Measurements from ENCODE around the gene OXSR1.
"Not testable (repeated sequence)": the region's sequence is repeated elsewhere in the genome, so short reads cannot be mapped to it uniquely, and the experiment has no call there.

The OXSR1 gene

DNA sequence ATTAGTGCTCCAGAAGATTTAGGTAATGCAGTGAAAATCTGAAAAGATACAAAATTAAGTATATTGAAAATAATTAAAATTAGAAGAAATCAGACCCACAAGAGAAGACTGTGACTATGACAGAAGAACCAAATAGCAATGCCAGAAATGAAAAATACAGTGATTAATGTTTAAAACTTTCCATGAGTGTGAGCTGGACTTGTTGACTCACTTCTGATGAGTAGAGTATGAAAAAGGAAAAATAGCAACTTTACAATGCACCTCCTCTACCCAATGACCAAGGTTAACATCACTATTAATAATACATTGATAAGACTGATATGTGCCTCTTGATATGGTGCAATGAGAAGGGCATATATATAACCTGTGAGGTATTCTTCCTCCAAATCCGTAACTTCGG lies 60.9 kb downstream of the OXSR1 start:
- no peak for DNase-seq (ENCODE audit: low read depth)

DNA sequence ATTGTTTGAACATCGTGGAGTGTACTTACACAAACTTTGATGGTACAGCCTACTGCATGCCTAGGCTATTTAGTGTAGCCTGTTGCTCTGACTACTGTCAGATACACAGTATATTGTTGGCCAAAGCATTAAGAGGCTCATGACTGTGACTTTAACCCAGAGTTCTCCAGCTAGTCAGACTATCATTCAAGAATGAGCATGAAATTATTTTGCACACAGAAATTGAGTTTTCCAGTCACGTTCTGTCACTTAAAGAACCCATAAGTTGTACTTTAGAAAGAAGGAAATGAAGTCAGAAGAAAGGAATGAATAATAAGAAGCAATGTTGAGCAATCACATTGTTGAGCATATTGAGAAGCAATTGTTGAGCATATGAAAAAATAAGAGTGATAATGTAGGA lies 62.7 kb downstream of the OXSR1 start:
- DNase-seq (ENCODE audit: low read depth), result no peak

DNA sequence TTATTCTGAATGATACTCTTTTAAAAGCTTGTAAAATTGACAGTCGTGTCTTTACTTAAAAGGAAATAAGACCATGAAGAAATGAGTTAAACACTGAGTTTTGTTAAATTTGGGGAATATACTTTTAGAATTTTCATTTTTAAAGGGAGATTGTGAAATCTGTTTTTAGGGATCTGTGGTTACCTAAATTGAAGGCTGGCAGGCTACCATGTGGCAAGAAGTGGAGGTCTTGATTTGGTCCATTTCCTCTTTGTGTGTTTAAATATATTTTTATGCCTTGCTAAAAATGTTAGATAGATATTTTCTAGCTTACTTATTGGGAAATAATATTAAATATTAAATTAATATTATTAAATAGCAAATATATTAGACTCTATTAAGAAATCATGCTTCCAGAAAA lies 63.7 kb downstream of the OXSR1 start:
- no peak for DNase-seq (ENCODE audit: low read depth)

DNA sequence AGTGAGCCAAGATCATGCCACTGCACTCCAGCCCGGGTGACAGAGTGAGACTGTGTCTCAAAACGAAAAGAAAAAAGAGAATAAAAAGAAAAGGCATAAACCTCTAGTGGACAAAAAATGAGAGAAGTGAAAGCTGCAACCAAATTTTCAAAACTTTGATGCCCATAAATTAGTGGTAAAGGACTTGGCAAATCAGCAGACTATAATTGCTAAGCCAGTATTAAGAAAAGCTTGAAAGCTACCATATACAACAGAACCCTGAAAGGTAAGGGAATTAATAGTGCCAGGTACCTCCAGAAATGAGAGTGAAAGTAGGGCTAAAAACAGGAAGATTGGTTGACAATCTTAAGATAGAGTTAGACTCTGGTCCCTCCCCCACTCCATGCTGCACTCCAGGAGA lies 67.4 kb downstream of the OXSR1 start:
- DNase-seq (ENCODE audit: low read depth), result no peak

DNA sequence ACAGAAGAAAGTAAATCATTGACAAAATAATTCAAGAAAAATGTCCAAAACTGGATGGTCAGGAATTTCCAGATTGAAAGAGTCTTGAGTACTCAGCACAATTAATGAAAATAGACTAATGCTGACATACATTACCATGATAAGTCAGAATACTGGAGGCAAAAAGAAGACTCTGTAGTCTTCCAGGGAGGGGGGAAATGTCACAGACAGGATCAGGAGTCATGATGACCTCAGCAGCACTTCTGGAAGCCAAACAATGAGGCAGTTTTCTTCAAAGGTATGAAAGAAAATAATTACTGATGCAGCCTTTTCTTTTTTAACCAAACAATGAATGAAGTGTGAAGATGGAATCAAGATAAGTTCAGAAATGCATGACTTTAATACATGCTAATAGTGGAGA lies 70.1 kb downstream of the OXSR1 start:
- DNase-seq (ENCODE audit: low read depth), result no peak

DNA sequence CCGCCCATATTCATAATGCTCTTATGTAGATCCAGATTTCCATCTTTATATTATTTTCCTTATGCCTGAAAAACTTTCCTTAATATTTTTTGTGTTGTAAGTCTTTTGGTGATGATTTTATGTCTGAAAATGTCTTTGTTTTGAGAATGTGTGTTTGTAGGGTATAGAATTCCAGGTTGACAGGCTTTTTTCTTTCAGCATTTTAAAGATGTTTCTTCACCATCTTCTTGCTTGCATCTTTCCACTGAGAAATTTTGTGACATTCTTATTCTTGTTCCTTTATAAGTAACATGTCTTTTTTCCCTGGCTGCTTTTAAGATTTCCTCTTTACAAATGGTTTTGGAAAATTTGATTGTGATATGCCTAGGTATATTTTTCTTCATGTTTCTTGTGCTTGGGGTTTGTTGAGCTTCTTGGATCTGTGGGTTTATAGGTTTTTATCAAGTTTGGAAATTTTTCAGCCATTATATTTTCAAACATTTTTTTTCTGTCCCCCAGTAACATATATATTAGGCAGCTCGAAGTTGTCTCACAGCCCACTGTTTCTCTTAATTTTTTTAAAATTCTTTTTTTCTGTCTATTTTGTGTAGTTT lies 73.2 kb downstream of the OXSR1 start:
- DNase-seq (ENCODE audit: low read depth), result no peak

DNA sequence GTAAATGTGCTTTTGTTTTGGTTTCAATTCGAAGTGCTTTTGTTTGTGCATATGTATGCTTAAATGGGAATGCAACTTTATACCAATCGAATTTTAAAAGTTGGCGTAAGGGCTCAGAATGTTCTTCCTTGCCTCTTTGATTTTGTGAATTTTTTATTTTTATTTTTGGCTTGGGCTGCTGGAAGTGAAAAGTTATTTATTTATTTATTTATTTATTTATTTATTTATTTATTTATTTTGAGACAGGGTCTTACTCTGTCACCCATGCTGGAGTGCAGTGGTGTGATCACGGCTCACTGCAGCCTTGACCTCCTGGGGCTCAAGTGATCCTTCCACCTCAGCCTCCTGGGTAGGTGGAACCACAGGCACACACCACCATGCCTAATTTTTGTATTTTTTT lies 77.5 kb downstream of the OXSR1 start:
- DNase-seq (ENCODE audit: low read depth), result not testable (repeated sequence)

DNA sequence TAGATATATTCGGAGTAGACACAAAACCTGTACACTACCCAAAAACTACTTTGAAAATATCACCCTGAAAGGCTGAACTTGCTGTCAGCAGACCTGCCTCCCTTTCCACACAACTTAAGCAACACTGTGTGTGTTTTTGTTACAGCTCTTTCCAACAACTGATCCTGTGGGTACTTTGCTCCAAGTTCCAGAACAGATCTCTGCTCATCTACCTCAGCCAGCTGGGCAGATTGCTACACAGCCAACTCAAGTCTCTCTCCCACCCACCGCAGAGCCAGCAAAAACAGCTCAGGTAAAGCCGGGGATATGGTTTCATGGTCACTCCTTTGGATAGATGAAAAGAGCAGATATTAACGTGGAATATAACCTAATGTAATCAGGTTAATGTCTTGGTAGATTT lies 80.6 kb downstream of the OXSR1 start:
- no peak for DNase-seq (ENCODE audit: low read depth)

DNA sequence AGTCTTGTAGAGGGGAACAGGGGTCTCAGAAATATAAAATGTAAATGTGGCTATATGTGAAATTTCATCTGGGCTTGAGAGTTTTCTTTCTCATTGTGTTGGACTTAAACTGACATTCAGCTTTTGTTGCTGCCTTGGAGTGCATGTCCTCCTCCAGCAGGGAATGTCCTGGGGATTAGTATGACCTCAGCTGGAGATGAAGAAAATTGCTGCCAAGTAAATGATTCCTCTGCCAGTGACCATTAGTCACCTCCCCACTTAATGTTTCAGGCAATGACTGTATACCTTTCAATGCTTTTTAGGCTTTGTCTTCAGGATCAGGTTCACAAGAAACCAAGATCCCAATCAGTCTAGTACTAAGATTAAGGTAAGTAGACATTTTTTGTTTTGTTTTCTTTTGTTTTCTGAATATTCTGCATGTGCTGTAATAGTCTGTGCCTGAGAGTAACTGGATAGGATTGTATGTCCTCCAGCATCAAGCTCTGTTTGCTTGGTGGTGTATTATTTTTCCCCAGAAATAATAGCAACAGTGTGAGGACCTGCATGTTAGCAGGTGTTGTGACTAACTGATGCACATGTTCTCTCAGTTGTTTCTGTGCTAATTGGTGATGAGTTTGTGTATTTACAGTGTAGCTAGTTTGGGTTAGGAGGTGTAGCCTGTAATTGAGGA lies 82.2 kb downstream of the OXSR1 start:
- no peak for DNase-seq (ENCODE audit: low read depth)

DNA sequence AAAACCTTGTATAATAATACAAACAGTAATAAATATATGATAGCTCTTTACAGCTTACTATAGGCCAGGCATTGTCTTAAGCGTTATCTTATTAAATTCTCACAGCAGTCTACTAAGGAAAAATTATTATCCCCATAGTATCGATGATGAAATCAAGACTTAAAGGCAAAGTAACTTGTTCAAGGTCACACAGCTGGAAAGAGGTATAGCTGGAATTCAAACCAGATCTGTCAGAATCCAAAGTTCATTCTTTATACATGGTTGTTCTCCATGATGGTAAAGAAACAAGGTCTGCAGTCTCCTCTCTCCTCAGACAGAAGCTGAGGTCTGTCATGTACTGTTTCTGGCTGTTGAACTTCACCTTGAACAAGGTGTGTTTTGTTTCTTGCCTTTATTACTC lies 84.9 kb downstream of the OXSR1 start:
- no peak for DNase-seq (ENCODE audit: low read depth)

DNA sequence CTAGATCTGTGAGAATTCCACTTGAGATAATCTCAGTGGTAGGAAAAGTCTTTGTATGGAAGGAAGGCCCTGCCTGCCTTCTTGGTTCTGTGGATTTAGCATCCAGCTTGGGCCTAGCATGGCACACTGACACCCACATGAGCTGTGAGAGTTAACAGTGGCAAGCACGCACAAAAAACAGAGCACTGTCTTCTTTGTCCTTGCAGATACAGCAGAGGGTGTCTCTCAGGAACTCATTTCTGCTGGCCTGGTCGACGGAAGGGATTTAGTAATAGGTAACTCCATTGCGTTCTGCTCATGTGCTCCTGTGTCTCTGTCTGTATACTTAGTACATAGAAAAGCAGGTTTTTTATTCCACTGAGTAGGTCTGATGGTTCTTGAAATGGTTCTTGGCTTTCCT lies 85.9 kb downstream of the OXSR1 start:
- no peak for DNase-seq (ENCODE audit: low read depth)

DNA sequence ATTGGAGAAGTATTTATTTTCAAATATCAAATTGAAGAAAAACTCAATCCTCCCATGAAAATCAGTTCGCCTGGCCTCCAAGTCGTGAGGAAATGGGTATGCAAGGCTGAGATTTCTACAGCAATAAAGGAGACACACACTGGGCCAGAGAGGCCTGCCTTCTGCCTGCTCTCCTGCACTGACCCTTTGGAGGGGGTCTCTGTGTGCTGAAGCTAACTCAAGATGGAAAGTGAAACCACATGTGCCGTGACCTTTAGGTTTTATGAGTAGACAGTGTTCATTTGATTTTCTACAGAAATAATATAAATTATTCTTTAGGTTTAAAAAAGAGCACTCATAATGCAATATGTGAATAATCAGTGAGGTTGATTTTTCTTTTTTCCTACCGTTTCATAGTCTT lies 88.4 kb downstream of the OXSR1 start:
- no peak for DNase-seq (ENCODE audit: low read depth)

DNA sequence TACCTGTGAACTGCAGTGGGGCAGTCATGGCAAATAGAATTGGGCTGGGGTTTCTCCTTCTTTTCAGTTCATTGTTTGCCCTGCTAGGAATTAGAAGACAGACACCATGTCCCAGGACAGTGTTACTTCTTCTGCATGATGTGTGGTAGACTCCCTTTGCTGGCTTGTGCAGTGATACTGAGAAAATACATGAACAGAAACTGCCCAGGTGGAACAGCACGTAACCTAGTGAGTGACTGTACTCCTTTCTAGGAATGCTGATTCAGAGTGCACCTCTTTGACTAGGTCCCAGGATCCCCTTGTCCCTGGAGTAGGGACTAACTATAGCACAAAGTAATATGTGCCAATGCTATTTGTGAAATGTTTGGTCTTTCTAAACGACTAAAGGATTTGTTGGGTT lies 89.5 kb downstream of the OXSR1 start:
- DNase-seq (ENCODE audit: low read depth), result no peak

DNA sequence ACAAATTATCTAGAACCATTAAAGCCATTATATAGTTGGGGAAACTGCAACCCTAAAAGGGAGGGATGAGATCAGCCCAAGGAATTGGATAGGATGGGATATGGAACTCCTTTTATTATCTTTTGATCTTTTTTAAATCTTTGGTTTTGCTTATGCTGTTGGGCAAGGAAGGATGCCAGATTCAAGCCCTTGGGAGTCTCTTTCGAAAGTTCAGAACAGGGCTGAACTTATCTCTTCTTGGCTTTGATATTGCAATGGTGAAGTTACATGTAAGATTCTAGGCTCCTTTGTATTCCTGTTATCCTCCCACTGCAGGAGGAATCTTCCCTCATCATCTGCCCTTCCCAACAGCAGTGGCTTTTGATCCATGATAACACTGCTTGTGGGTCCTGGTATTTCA lies 90.3 kb downstream of the OXSR1 start:
- DNase-seq (ENCODE audit: low read depth), result no peak

DNA sequence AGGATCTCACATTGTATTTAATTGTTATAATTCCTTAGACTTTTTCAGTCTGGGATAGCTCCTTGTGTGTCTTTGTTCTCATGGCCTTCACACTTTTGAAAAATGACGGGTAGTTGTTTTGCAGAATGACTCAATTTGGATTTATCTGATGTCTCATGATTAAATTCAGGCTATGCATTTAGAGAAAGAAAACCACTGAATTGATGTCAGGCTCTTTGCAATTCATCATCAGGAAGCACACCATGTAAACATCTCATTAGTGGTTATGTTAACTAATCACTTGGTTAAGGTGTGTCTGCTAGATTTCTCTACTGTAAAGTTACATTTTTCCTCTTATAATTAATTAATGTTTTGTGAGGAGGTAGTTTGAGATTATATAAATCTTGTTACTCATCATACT lies 92.2 kb downstream of the OXSR1 start:
- DNase-seq (ENCODE audit: low read depth), result no peak

DNA sequence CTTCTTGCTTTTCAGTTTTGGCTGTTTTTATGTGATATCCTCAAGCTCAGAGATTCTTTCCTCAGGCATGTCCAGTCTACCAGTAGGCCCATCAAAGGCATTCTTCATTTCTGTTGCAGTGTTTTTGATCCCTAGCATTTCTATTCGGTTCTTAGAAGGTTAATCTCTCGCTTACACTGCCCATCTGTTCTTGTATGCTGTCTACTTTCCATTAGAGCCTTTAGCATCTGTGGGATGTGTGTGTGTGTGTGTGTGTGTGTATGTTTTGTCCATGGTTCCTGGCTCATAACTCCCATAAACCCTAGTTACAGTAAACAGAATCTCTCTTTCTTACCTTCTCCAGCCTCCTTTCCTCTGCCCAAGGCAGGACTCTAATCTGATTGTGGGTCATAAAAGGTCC lies 95.1 kb downstream of the OXSR1 start:
- DNase-seq (ENCODE audit: low read depth), result no peak

DNA sequence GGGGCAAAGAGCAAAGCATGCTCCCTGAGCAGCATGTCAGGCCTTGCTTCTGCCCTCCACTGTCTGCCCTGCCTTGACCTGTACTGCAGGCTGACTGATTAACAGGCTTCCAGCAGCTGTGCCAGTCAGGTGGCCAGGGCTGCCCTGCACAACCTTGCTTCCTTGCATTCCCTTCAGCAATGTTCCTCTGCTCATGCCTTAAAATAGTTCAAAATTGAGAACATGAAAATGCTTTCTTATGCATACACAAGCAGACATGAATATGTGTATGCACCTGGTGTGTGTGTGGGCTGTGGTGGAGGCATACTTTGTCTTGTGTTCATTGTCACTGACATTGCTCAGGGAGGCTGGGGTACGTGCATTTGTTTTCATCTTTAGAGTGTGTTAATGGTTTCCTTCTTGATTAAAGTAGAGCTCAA lies 99.0 kb downstream of the OXSR1 start:
- no peak for DNase-seq (ENCODE audit: low read depth)

DNA sequence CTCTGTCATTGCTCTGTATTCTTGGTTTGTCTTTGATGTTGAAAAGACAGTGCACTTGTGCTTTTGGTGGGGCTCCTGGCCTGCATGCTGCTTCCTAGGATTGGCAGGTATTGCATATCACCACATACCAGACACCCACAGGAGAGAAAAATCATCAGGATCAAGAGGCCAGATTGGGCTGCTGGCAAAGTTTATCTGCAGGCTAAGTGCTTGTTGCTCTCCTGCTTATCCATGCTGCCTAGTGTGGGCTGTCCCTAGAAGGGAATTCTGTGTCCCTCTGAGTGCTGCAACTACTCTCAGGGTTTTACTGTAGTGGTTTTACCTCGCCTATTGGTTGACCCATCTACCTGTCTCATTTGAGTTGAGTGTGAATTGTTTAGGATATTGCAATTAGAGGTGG lies 99.4 kb downstream of the OXSR1 start:
- no peak for DNase-seq (ENCODE audit: low read depth)

DNA sequence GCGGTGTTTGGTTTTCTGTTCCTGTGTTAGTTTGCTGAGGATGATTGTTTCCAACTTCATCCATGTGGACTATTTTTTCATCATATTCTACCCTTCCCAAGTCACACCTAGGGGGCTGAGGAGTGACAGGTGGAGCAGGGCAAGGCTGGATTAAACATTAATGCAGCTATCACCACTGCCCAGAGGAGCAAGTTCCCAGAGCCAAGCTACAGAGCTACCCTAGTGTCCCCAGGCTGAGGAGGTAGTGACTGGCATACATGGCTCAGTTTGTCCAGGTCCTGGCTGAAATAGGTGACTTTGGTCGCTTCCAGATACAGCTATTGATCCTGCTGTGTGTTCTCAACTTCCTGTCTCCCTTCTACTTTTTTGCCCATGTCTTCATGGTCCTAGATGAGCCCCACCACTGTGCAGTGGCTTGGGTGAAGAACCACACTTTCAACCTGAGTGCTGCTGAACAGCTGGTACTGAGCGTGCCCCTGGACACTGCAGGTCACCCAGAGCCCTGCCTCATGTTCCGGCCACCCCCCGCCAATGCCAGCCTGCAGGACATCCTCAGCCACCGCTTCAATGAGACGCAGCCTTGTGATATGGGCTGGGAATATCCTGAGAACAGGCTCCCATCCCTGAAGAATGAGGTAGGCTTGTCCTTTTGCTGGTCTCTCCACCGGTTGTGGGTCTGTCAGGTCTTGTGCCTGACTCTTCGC lies 100.4 kb downstream of the OXSR1 start, which contains the start of gene SLC22A13:
TSS of gene SLC22A13 (plus strand) at position 209 of the 704 bp plus-strand sequence. CDS start at position 258, 49 bp downstream.
- no peak for DNase-seq (ENCODE audit: low read depth)

DNA sequence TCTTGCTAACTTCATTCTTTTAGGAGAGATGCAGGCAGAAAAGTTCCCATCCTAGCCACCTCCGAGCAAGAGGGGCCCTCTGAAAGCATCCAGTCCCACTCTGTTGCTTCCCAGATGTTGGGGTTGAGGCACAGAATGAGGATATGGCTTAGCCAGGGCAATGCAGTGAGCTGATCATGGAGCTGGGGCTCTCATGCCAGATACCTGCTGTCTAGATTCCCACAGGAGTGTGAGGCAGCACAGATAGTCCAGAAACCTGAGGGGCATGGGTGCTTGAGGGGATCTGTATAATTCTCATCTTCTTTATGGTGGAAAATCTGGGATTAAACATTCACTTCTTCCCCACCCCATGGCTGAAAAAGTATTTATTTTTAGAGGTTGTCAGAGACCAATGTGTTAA lies 101.5 kb downstream of the OXSR1 start:
- no peak for DNase-seq (ENCODE audit: low read depth)

DNA sequence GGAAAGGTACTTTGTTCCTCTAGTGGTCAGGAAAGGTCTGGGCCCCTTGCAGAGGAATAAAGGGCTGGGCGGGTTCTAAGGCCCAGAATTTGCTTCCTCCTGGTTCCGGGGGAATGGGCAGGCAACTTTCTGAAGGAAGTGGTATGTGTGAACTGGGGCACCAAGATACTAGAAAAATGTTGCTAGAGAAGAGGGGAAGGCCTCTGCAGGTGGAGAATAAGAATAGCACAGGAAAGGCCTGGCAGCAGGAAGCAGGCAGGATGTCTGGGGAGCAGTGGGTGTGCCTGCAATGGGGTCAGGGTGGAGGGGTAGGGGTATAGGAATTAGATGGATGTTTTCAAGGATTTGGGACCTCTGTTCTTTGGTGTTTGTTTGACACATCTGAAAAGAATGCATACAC lies 102.3 kb downstream of the OXSR1 start:
- no peak for DNase-seq (ENCODE audit: low read depth)

DNA sequence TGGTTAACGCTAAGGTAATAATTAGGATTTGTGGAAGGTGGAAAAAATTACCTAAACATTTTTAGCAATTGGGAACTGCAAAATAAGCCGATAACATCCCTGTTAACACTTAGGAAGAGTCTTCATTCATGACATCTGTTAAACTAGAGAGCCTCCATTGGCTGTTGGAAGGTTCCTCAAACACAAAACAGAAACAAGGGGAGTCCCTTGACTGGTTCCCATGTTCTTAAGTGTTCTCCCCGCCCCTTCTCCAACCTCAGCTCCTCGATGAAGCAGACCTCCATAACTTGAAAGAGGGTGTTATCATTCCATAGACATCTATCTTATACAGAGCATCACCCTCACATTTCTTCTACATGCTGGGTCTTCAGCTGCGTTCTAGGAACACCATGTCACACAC lies 102.8 kb downstream of the OXSR1 start:
- DNase-seq (ENCODE audit: low read depth), result no peak

DNA sequence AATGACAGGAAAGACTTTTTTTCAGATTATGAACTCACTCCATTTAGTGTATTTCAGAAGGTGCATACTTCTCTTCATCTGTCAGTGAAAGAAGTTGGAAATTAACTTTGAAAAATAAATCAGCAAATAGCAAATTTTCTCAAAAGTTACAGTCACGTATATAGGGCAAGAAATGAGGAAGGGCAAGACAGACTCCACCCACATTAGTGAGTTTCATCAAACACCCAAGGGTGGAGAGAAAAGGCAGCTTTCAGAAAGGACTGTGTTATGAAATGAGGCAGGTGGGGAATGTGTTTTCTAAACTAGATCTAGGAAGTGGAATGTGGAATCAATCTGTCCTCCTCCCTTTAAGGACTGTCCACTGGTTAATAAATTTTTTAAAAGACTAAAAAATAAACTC lies 103.2 kb downstream of the OXSR1 start:
- DNase-seq (ENCODE audit: low read depth), result no peak

DNA sequence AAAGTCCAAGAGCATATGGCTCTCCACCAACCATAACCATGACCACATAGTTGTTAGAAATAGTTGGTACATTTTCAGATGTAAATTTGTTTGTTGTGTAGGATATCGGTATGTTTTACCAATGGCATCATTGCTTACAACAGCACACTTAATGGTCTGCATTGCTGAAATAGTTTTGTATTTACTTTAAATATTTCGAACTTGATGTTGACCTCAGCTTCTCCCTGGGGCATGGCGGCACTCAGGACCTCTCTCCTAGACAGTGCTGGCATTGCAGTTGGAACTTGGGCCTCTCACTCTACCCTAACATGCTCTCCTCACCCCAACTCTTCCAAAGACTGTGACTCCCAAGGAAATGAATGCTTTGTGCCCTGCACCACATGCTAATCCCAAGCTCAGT lies 105.3 kb downstream of the OXSR1 start:
- DNase-seq (ENCODE audit: low read depth), result no peak

Measured in activated T-helper 9 cell treated with anti-CD3 and anti-CD28 coated beads, Interleukin-2, amount 50 U/mL, for 16 hours (primary cell).